HepG2 (cell line): Measurements from ENCODE around the gene LATS2. TPM values are rescaled to one million over a fixed set of nuclear protein-coding genes. Genes with fewer than 3 reads are reported as not detected.
A peak's percentile ranks its signal among the peaks of the same experiment; 100 is the strongest.

Source experiments
- ATAC-seq: fragments of 200-7000 bp; cut with Tn5 transposase; 3 replicates; pipeline ENCODE4 v1.9.1; 2020; ENCODE audit warnings: mild to moderate bottlenecking, moderate library complexity
- BruUV-seq: library from RNA; stranded (reverse); fragments of 400-500 nt; replicated peaks from 2 replicates; lab custom pipeline; 2021; lab: Mats Ljungman, UMichigan
- CTCF ChIA-PET: fragments of 300-600 bp; formaldehyde crosslinking; extraction: SDS; loops from one replicate; lab custom pipeline; 2021; ENCODE audit warnings: low total read pairs, inconsistent platforms, low intra/inter-chr PET ratio; lab: Yijun Ruan, JAX
- POLR2A ChIA-PET: fragments of 350-600 bp; sonication (Branson Sonifier 250); formaldehyde crosslinking; loops from one replicate; lab custom pipeline; 2020; ENCODE audit warnings: antibody characterized with exemption, inconsistent platforms; lab: Yijun Ruan, JAX
- DNase-seq: peaks from one replicate; pipeline ENCODE4 v3.0.0-alpha.2; 2015; ENCODE audit warnings: low spot score
- FAIRE-seq: peaks from 3 replicates; lab custom pipeline; 2011; peaks lifted over from hg19 to GRCh38; lab: Jason Lieb, UNC
- H2AFZ ChIP-seq: one replicate; pipeline ENCODE4 v1.6.1; 2011; ENCODE audit warnings: low read length, inconsistent platforms
- H3K27ac ChIP-seq: fragments of 300-600 bp; 3 replicates; pipeline ENCODE4 v1.8.0; 2011; ENCODE audit warnings: mixed run types, mild to moderate bottlenecking, mixed read lengths, low read length, inconsistent platforms; ENCODE audit not compliant: insufficient read depth; ENCODE audit errors: extremely low read length
- H3K27me3 ChIP-seq, 2 experiments: fragments of 200-600 bp in 1 of 2; 2 replicates in 1 of 2; 3 replicates in 1 of 2; pipeline versions ENCODE4 v1.6.0 to v1.8.0; 2011; ENCODE audit warnings: low read length in 2 of 2, mild to moderate bottlenecking in 2 of 2, moderate library complexity in 2 of 2, inconsistent platforms in 1 of 2; ENCODE audit not compliant: insufficient read depth in 2 of 2, control insufficient read depth in 1 of 2
- H3K36me3 ChIP-seq, 2 experiments: fragments of 200-600 bp in 1 of 2; replicated peaks in 1 of 2; 2 replicates in 1 of 2; 3 replicates in 1 of 2; pipeline versions ENCODE4 v1.5.1 to v1.8.0; 2011; ENCODE audit warnings: low read length in 2 of 2, inconsistent platforms in 1 of 2; ENCODE audit not compliant: insufficient read depth in 2 of 2, control insufficient read depth in 1 of 2
- H3K4me1 ChIP-seq: 2 replicates; pipeline ENCODE4 v1.5.1; 2012; ENCODE audit warnings: low read length, inconsistent platforms; ENCODE audit not compliant: insufficient read depth
- H3K4me2 ChIP-seq: 2 replicates; pipeline ENCODE4 v1.6.0; 2011; ENCODE audit warnings: low read depth, low read length, inconsistent platforms
- H3K4me3 ChIP-seq, 3 experiments: fragments of 200-600 bp in 1 of 3; sonication (generic), shearing (Covaris generic) in 1 of 3; replicated peaks in 1 of 3; 2 replicates each; pipeline ENCODE4 v1.5.1; 2011 to 2016; ENCODE audit warnings: low read length in 3 of 3, inconsistent platforms in 2 of 3, low read depth in 2 of 3, mild to moderate bottlenecking in 2 of 3, control low read depth in 1 of 3, mixed read lengths in 1 of 3; ENCODE audit not compliant: insufficient read depth in 1 of 3
- H3K79me2 ChIP-seq: one replicate; pipeline ENCODE4 v1.6.1; 2011; ENCODE audit warnings: low read length, inconsistent platforms; ENCODE audit not compliant: insufficient read depth
- H3K9ac ChIP-seq: 2 replicates; pipeline ENCODE4 v1.6.0; 2011; ENCODE audit warnings: mild to moderate bottlenecking, low read depth, low read length, inconsistent platforms; ENCODE audit not compliant: insufficient read depth
- H3K9me3 ChIP-seq: 2 replicates; pipeline ENCODE4 v1.5.1; 2012; ENCODE audit warnings: mild to moderate bottlenecking, low read length
- H4K20me1 ChIP-seq: 2 replicates; pipeline ENCODE4 v1.6.0; 2011; ENCODE audit warnings: inconsistent platforms, mild to moderate bottlenecking, low read length, moderate library complexity; ENCODE audit not compliant: insufficient read depth
- FOXP4 ChIP-seq: sonication (generic); formaldehyde crosslinking; IDR thresholded peaks from 2 replicates; pipeline ENCODE4 v1.4.0; 2020; ENCODE audit warnings: missing genetic modification reagents
- HNF4G ChIP-seq, 2 experiments: sonication (generic) in 1 of 2; formaldehyde crosslinking in 1 of 2; IDR thresholded peaks; 2 replicates each; pipeline versions ENCODE4 v1.4.0 to v1.6.1; 2011 to 2020; ENCODE audit warnings: borderline replicate concordance in 2 of 2, low read depth in 2 of 2, mild to moderate bottlenecking in 2 of 2, low read length in 1 of 2, missing genetic modification reagents in 1 of 2, moderate library complexity in 1 of 2
- SAP130 ChIP-seq: IDR thresholded peaks from 2 replicates; pipeline ENCODE4 v1.6.1; 2016; ENCODE audit warnings: low read depth
- WGBS: methylation state at CpG from one replicate; pipeline ENCODE4 v1.1.6; 2017; ENCODE audit warnings: low lambda C conversion rate; 5-methylcytosine and 5-hydroxymethylcytosine counted together
- in situ Hi-C: cut with HindIII; loops from 2 replicates; pipeline ENCODE4 v1.10.0; 2017; ENCODE audit warnings: low pct_unique_long_range_greater_than_20kb; ENCODE audit not compliant: extremely low pct_ligation_motif_present
- intact Hi-C: fragments of 100-400 bp; cut with micrococcal nuclease; formaldehyde crosslinking; loops from one replicate; pipeline ENCODE4 v1.10.0; 2022; ENCODE audit not compliant: unreplicated experiment
- polyA plus RNA-seq, 8 experiments: library from polyadenylated mRNA; depleted of rRNA in 3 of 8; stranded (reverse) in 7 of 8; unstranded in 1 of 8; fragments of >200 nt; fragmentation: Illumina TruSeq in 4 of 8; extraction: Trizol in 4 of 8; gene quantifications; 2 replicates each; pipeline versions ENCODE4 v1.2.1 to v1.2.3, GENCODE V29; 2011 to 2016; ENCODE audit warnings: low read depth in 4 of 8, missing spikeins in 1 of 8, mixed read lengths in 1 of 8; ENCODE audit not compliant: insufficient read depth in 1 of 8
- total RNA-seq, 5 experiments: library from RNA; depleted of rRNA; stranded (reverse); fragments of >200 nt; fragmentation: Illumina TruSeq; extraction: Trizol; gene quantifications; 2 replicates each; pipeline ENCODE4 v1.2.3, GENCODE V29; 2016; ENCODE audit warnings: low read depth in 1 of 5
- TF ChIP-seq, protein P1 (sequence below): sonication (generic); formaldehyde crosslinking; conservative IDR thresholded peaks from 2 replicates; pipeline ENCODE4 v1.4.0; 2020; ENCODE audit warnings: missing genetic modification reagents

LATS2 gene
- total and polyA plus RNA-seq, 2 of the 13 experiments (the other 11 are each of a cell fraction or from before 2014, with no cell fraction given), result 7.3 to 8.5 TPM

DNA sequence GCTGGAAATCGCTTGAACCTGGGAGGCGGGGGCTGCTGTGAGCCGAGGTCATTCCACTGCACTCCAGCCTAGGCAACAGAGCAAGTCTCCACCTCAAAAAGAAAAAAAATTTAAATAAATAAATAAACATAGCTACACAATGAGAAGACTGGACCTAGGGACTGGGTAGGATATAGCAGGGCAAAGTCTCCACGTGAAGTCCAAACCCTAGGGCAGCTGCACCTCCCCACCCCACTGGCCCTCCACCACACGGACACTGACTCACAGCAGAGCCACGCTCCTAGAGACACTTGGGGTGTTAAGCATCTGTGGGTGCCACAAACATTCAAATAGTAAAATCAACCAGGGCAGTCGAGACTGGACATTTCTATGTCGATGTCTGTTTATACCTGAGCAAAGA lies 7.1 kb downstream of the LATS2 start:
- Histone ChIP-seq H3K4me1 (peaks cover 83% of the 10 kb centered on the region), H3K9ac (no peak overlapping the region), H4K20me1 (peaks cover 84% of the 10 kb centered on the region), H2AFZ (no peak overlapping the region), H3K36me3 (peaks cover 3 to 14% of the 10 kb centered on the region in 2 experiments; a peak in 2 of 5 replicates), H3K9me3 (no peaks in the 10 kb centered on the region), H3K27ac (peak overlapping the region; percentile 17), H3K4me2 (no peak overlapping the region; the same call in 1 of the 2 replicates), H3K79me2 (peaks cover 96% of the 10 kb centered on the region), H3K4me3 (no peak overlapping the region), H3K27me3 (no peaks in the 10 kb centered on the region; a peak in 1 of 5 replicates)
- BruUV-seq, result no TSS peak
- no peak for FAIRE-seq
- CTCF ChIA-PET, result no interaction called here
- in situ Hi-C loops, result no loop called here
- TF ChIP-seq SAP130 (CRISPR knock-in tag) (0 out of 2 replicates have a peak, but pooled peaks have one; percentile 11), HNF4G (IDR thresholded peaks at IDR 0.05; ENCODE audit: borderline replicate concordance, low read depth, low read length) (peak; percentile 36; the same call in 1 of the 2 replicates), HNF4G (CRISPR knock-in tag; IDR thresholded peaks at IDR 0.05; ENCODE audit: borderline replicate concordance, low read depth) (no peak), FOXP4 (CRISPR knock-in tag) (0 out of 2 replicates have a peak, but pooled peaks have one; percentile 6)
- TF ChIP-seq, protein P1, sequence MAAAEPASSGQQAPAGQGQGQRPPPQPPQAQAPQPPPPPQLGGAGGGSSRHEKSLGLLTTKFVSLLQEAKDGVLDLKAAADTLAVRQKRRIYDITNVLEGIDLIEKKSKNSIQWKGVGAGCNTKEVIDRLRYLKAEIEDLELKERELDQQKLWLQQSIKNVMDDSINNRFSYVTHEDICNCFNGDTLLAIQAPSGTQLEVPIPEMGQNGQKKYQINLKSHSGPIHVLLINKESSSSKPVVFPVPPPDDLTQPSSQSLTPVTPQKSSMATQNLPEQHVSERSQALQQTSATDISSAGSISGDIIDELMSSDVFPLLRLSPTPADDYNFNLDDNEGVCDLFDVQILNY (CRISPR knock-in tag), result no peak
- DNase-seq, result no peak
- POLR2A ChIA-PET, result interaction anchor here (0.9 kb wide), 1 partner anchor 39 kb away, joined by 3 read pairs; no protein-coding TSS in a partner anchor
- intact Hi-C loops, result no loop called here
- peak; percentile 78 for ATAC-seq
- 73% methylated on average over 8 of the region's 8 CpGs for WGBS
